Panc1 (cell line): ENCODE data around the gene EAF1. TPM values are rescaled to one million over a fixed set of nuclear protein-coding genes. Genes with fewer than 3 reads are reported as not detected.

ENCODE experiments used
- ATAC-seq: fragments of 200-7000 bp; cut with Tn5 transposase; 2 replicates; pipeline ENCODE4 v1.9.1; 2020; ENCODE audit warnings: mild to moderate bottlenecking, moderate library complexity
- BruUV-seq: library from RNA; stranded (reverse); fragments of 400-500 nt; replicated peaks from 2 replicates; lab custom pipeline; 2021; lab: Mats Ljungman, UMichigan
- CTCF ChIA-PET: fragments of 300-600 bp; sonication (Branson Sonifier 250); formaldehyde crosslinking; loops from one replicate; lab custom pipeline; 2022; ENCODE audit warnings: antibody characterized with exemption; lab: Charles Lee
- POLR2A ChIA-PET: fragments of 300-600 bp; sonication (Branson Sonifier 250); formaldehyde crosslinking; loops from one replicate; lab custom pipeline; 2022; ENCODE audit warnings: antibody characterized with exemption; lab: Charles Lee
- DNase-seq: peaks from one replicate; pipeline ENCODE4 v3.0.0-alpha.2; 2010; ENCODE audit warnings: low read depth, low spot score
- H3K27ac ChIP-seq: 2 replicates; pipeline ENCODE4 v1.5.1; 2011; ENCODE audit warnings: mild to moderate bottlenecking, low read length, inconsistent platforms
- H3K27me3 ChIP-seq: fragments of 200-500 bp; sonication (Bioruptor generic); 2 replicates; pipeline ENCODE4 v1.6.0; 2014; ENCODE audit warnings: low read length, inconsistent platforms; ENCODE audit not compliant: control insufficient read depth, insufficient read depth
- H3K36me3 ChIP-seq: fragments of 200-500 bp; sonication (Bioruptor generic); 2 replicates; pipeline ENCODE4 v1.5.1; 2014; ENCODE audit warnings: inconsistent platforms, mild to moderate bottlenecking, low read length, moderate library complexity; ENCODE audit not compliant: control insufficient read depth, insufficient read depth
- H3K4me1 ChIP-seq: 2 replicates; pipeline ENCODE4 v1.5.1; 2011; ENCODE audit warnings: inconsistent platforms, mild to moderate bottlenecking, low read length, moderate library complexity; ENCODE audit not compliant: control insufficient read depth, insufficient read depth
- H3K4me3 ChIP-seq, 2 experiments: 2 replicates each; pipeline ENCODE4 v1.5.1; 2011 to 2012; ENCODE audit warnings: low read depth in 2 of 2, low read length in 2 of 2, mild to moderate bottlenecking in 2 of 2, inconsistent platforms in 1 of 2, moderate library complexity in 1 of 2
- H3K9me3 ChIP-seq: fragments of 200-500 bp; sonication (Bioruptor generic); 2 replicates; pipeline ENCODE4 v1.5.1; 2014; ENCODE audit warnings: low read depth, mild to moderate bottlenecking, inconsistent platforms, low read length, moderate library complexity; ENCODE audit not compliant: control insufficient read depth, insufficient read depth
- POLR2AphosphoS5 ChIP-seq: IDR thresholded peaks from 2 replicates; pipeline ENCODE4 v1.6.1; 2012; ENCODE audit warnings: mild to moderate bottlenecking, low read depth, low read length, moderate library complexity
- SIN3A ChIP-seq: IDR thresholded peaks from 2 replicates; pipeline ENCODE4 v1.6.1; 2012; ENCODE audit warnings: low read depth, mild to moderate bottlenecking, low read length, moderate library complexity, borderline replicate concordance; ENCODE audit not compliant: insufficient read depth
- TCF7L2 ChIP-seq: IDR thresholded peaks from 2 replicates; pipeline ENCODE4 v1.6.1; 2011; ENCODE audit warnings: mild to moderate bottlenecking, low read depth, low read length, inconsistent platforms
- in situ Hi-C: cut with HindIII; loops from 2 replicates; pipeline ENCODE4 v1.10.0; 2016; ENCODE audit warnings: low sequenced_read_pairs, low pct_unique_long_range_greater_than_20kb
- intact Hi-C: fragments of 100-400 bp; cut with micrococcal nuclease; formaldehyde crosslinking; loops from one replicate; pipeline ENCODE4 v1.10.0; 2022; ENCODE audit not compliant: unreplicated experiment
- total RNA-seq: library from RNA; stranded (reverse); gene quantifications from one replicate; pipeline ENCODE4 v1.2.1, GENCODE V29; 2021; ENCODE audit not compliant: unreplicated experiment
- TF ChIP-seq, protein P1 (sequence below), 2 experiments: IDR thresholded peaks; 2 replicates each; pipeline ENCODE4 v1.6.1; 2011 to 2012; ENCODE audit warnings: low read depth in 2 of 2, control low read depth in 1 of 2, low read length in 1 of 2, mild to moderate bottlenecking in 1 of 2, moderate library complexity in 1 of 2; ENCODE audit not compliant: insufficient read depth in 1 of 2
- TF ChIP-seq, protein P2 (sequence below): fragments of 450-650 bp; IDR thresholded peaks from 2 replicates; pipeline ENCODE4 v1.5.1; 2017; ENCODE audit warnings: mild to moderate bottlenecking

EAF1 gene
- total RNA-seq, 1 experiment from 2014 or later, result 16.1 TPM

DNA sequence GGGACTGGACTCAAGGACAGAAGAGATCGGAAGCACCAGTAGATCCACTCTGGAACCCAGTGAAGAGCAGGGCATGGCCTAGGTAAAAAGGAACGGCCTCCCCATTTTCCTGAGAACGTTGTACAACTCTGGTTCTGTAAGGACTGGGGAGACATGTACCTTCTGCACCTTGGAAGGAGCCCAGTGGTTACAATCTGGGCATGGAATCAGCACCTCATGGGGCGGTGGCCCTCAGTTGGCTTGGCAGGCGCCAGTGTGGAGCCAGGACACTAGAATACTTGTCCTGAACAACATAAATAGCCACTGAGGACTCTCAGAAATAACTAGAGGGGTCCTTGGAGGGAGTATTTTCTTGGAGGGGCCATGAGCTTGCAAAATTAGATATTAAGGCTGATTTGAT is 25.6 kb downstream of the EAF1 start:
- DNase-seq (no peak), ATAC-seq (no peak)
- intact Hi-C loops, result no loop called here
- Histone ChIP-seq H3K4me1 (no peaks in the 10 kb centered on the region), H3K27me3 (no peaks in the 10 kb centered on the region), H3K36me3 (no peaks in the 10 kb centered on the region), H3K27ac (no peak overlapping the region), H3K9me3 (no peaks in the 10 kb centered on the region), H3K4me3 (no peak overlapping the region)
- ChIA-PET POLR2A (no interaction called here), CTCF (no interaction called here)
- in situ Hi-C loops, result no loop called here
- BruUV-seq, result no TSS peak
- TF ChIP-seq, protein P1, sequence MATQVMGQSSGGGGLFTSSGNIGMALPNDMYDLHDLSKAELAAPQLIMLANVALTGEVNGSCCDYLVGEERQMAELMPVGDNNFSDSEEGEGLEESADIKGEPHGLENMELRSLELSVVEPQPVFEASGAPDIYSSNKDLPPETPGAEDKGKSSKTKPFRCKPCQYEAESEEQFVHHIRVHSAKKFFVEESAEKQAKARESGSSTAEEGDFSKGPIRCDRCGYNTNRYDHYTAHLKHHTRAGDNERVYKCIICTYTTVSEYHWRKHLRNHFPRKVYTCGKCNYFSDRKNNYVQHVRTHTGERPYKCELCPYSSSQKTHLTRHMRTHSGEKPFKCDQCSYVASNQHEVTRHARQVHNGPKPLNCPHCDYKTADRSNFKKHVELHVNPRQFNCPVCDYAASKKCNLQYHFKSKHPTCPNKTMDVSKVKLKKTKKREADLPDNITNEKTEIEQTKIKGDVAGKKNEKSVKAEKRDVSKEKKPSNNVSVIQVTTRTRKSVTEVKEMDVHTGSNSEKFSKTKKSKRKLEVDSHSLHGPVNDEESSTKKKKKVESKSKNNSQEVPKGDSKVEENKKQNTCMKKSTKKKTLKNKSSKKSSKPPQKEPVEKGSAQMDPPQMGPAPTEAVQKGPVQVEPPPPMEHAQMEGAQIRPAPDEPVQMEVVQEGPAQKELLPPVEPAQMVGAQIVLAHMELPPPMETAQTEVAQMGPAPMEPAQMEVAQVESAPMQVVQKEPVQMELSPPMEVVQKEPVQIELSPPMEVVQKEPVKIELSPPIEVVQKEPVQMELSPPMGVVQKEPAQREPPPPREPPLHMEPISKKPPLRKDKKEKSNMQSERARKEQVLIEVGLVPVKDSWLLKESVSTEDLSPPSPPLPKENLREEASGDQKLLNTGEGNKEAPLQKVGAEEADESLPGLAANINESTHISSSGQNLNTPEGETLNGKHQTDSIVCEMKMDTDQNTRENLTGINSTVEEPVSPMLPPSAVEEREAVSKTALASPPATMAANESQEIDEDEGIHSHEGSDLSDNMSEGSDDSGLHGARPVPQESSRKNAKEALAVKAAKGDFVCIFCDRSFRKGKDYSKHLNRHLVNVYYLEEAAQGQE (IDR thresholded peaks at IDR 0.05; ENCODE audit: insufficient read depth in 1 of 2, low read depth in 2 of 2, low read length in 1 of 2), result no peak
- TF ChIP-seq TCF7L2, result no peak
- TF ChIP-seq POLR2AphosphoS5, result no peak
- no peak for TF ChIP-seq SIN3A
- TF ChIP-seq, protein P2, sequence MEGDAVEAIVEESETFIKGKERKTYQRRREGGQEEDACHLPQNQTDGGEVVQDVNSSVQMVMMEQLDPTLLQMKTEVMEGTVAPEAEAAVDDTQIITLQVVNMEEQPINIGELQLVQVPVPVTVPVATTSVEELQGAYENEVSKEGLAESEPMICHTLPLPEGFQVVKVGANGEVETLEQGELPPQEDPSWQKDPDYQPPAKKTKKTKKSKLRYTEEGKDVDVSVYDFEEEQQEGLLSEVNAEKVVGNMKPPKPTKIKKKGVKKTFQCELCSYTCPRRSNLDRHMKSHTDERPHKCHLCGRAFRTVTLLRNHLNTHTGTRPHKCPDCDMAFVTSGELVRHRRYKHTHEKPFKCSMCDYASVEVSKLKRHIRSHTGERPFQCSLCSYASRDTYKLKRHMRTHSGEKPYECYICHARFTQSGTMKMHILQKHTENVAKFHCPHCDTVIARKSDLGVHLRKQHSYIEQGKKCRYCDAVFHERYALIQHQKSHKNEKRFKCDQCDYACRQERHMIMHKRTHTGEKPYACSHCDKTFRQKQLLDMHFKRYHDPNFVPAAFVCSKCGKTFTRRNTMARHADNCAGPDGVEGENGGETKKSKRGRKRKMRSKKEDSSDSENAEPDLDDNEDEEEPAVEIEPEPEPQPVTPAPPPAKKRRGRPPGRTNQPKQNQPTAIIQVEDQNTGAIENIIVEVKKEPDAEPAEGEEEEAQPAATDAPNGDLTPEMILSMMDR, result no peak

DNA sequence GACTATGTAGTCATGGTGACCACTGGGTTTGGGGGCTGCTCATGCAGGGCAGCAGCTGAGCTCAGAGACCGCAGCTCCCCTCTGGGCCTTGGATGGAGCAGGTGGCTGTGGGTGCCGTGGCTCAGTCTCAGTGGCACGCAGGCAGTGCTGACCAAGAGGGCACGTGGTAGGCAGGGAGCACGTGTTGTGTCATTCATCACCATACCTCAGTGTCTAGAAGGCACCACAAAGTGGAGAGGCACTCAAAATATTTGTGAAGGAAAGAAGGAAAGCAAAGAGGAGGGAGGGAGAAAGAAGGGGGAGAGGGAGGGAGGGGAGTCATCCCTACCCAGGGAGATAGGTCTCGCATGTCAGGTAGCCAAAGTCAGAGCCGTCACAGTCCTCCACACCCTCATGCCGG is 26.1 kb downstream of the EAF1 start:
- Histone ChIP-seq H3K4me1 (no peaks in the 10 kb centered on the region), H3K36me3 (no peaks in the 10 kb centered on the region), H3K9me3 (no peaks in the 10 kb centered on the region), H3K4me3 (no peak overlapping the region), H3K27me3 (no peaks in the 10 kb centered on the region), H3K27ac (no peak overlapping the region)
- POLR2A ChIA-PET, result no interaction called here
- ATAC-seq, result no peak
- CTCF ChIA-PET, result no interaction called here
- BruUV-seq, result no TSS peak
- in situ Hi-C loops, result no loop called here
- no peak for TF ChIP-seq POLR2AphosphoS5
- no peak for TF ChIP-seq TCF7L2
- TF ChIP-seq, protein P2, result no peak
- DNase-seq, result no peak
- intact Hi-C loops, result no loop called here
